Peyer's patch (tissue), 4 donors: ENCODE measurements around the gene MST1.

Source experiments
- POLR2A ChIP-seq, 2 donors: fragments of 450-650 bp; IDR thresholded peaks; one replicate each; pipeline ENCODE4 v1.5.1; 2017; ENCODE audit warnings: antibody characterized with exemption in 2 of 2, mild to moderate bottlenecking in 2 of 2, moderate library complexity in 2 of 2
- TF ChIP-seq, protein P1 (sequence below), 6 experiments: fragments of 450-650 bp in 4 of 6; fragments of 200-600 bp in 2 of 6; sonication (generic) in 1 of 6; IDR thresholded peaks; one replicate each; pipeline ENCODE4 v1.5.1; 2017 to 2019; ENCODE audit warnings: antibody characterized with exemption in 6 of 6, mild to moderate bottlenecking in 3 of 6, moderate library complexity in 1 of 6

DNA sequence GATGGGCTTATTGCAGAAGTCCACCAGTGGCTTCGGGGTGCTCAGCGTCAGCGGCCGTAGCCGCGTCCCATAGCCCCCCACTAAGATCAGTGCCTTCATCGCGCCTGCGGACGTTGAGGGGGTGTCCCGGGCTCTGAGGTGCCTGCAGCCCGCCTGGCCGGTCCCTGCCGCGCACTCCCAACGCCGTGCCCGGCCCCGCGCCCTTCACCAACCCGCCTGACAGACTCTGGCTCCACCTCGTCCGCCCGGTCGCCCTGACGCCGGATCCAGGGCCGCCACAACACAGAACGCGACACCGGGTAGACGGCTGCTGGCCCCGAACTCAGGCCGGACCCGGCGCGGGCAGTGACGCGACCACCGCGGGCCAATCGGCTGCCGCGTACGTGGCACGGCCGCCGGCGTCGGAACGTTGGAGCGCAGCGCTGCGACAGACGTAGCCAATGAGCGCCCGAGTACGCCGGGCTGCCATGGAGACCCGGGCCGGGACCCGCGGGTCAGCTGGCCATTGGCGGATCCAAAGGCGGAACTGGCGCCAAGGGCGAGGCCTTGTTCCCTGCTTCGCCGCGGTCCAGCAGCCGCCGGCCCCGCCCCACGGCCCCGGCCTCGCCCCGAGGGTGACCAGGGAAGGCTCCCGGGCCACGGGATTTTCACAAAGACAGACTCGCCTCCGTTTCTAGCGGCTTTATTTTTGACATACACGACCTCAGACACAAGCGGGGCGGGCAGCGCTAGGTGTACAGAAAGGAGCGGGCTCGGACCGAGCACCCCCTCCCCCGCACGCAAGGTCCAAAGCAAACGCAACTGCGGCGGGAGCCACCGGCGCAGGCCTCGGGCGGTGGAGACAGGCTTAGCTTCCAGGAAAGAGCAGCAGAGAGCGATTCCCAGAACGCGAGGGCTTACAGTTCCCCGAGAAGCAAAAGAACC, 34.6 kb upstream of the MST1 start, which contains the start of gene GMPPB:
- TF ChIP-seq, protein P1, sequence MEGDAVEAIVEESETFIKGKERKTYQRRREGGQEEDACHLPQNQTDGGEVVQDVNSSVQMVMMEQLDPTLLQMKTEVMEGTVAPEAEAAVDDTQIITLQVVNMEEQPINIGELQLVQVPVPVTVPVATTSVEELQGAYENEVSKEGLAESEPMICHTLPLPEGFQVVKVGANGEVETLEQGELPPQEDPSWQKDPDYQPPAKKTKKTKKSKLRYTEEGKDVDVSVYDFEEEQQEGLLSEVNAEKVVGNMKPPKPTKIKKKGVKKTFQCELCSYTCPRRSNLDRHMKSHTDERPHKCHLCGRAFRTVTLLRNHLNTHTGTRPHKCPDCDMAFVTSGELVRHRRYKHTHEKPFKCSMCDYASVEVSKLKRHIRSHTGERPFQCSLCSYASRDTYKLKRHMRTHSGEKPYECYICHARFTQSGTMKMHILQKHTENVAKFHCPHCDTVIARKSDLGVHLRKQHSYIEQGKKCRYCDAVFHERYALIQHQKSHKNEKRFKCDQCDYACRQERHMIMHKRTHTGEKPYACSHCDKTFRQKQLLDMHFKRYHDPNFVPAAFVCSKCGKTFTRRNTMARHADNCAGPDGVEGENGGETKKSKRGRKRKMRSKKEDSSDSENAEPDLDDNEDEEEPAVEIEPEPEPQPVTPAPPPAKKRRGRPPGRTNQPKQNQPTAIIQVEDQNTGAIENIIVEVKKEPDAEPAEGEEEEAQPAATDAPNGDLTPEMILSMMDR (IDR thresholded peaks at IDR 0.05): no peak
- peak; percentile 61 to 80 for TF ChIP-seq POLR2A (IDR thresholded peaks at IDR 0.05)
